Natural killer cell (primary cell): Measurements from ENCODE around the gene STX1A. TPM values are rescaled to one million over a fixed set of nuclear protein-coding genes. Genes with fewer than 3 reads are reported as not detected.

Experiments
- ATAC-seq, 3 donors: fragments of 150-1000 bp in 2 of 3; fragments of 200-7000 bp in 1 of 3; cut with Tn5 transposase; 1 replicate in 1 of 3; 2 replicates in 2 of 3; pipeline ENCODE4 v1.10.0; 2021; ENCODE audit warnings: mild to moderate bottlenecking in 2 of 3, moderate library complexity in 2 of 3
- DNase-seq, 2 donors: peaks; one replicate each; pipeline versions ENCODE4 v3.0.0 to v3.0.0-alpha.2; 2013 to 2021; ENCODE audit warnings: mixed read lengths in 1 of 2
- H3K27ac ChIP-seq: one replicate; pipeline ENCODE4 v1.5.1; 2013; ENCODE audit warnings: mild to moderate bottlenecking, low read length
- H3K27me3 ChIP-seq: one replicate; pipeline ENCODE4 v1.6.1; 2013; ENCODE audit warnings: low read length; ENCODE audit not compliant: control insufficient read depth, insufficient read depth
- H3K36me3 ChIP-seq: one replicate; pipeline ENCODE4 v1.6.1; 2013; ENCODE audit warnings: low read length; ENCODE audit not compliant: control insufficient read depth, insufficient read depth
- H3K4me1 ChIP-seq: one replicate; pipeline ENCODE4 v1.6.1; 2013; ENCODE audit warnings: low read length; ENCODE audit not compliant: control insufficient read depth, insufficient read depth
- H3K4me3 ChIP-seq: one replicate; pipeline ENCODE4 v1.5.1; 2013; ENCODE audit warnings: low read length
- H3K9me3 ChIP-seq: one replicate; pipeline ENCODE4 v1.6.1; 2013; ENCODE audit warnings: low read length; ENCODE audit not compliant: control insufficient read depth, insufficient read depth
- H3K27ac Mint-ChIP-seq, 2 donors: one replicate each; pipeline ENCODE4 v1.8.0; 2022; ENCODE audit warnings: mild to moderate bottlenecking in 2 of 2, mixed read lengths in 2 of 2, moderate library complexity in 1 of 2
- H3K27me3 Mint-ChIP-seq, 2 donors: one replicate each; pipeline ENCODE4 v1.8.0; 2022; ENCODE audit warnings: low read depth in 2 of 2, mixed read lengths in 2 of 2
- H3K36me3 Mint-ChIP-seq: one replicate; pipeline ENCODE4 v1.8.0; 2022; ENCODE audit warnings: mixed read lengths
- H3K4me1 Mint-ChIP-seq, 2 donors: one replicate each; pipeline ENCODE4 v1.8.0; 2022; ENCODE audit warnings: mixed read lengths in 2 of 2
- H3K4me3 Mint-ChIP-seq: one replicate; pipeline ENCODE4 v1.8.0; 2022; ENCODE audit warnings: mild to moderate bottlenecking, moderate library complexity, mixed read lengths
- H3K9me3 Mint-ChIP-seq, 2 donors: one replicate each; pipeline ENCODE4 v1.8.0; 2022; ENCODE audit warnings: mixed read lengths in 2 of 2
- WGBS: methylation state at CpG from one replicate; pipeline ENCODE4 v1.1.7; 2013; ENCODE audit warnings: missing lambda C conversion rate; ENCODE audit not compliant: insufficient coverage; 5-methylcytosine and 5-hydroxymethylcytosine counted together
- intact Hi-C: fragments of 100-400 bp; cut with micrococcal nuclease; formaldehyde crosslinking; loops from one replicate; pipeline ENCODE4 v1.14.2; 2022
- total RNA-seq, 4 donors: library from RNA; stranded (reverse); fragments of 120-200 nt in 1 of 4; gene quantifications; one replicate each; pipeline versions ENCODE4 v1.2.3 to v1.2.4, GENCODE V29; 2013 to 2022
- TF ChIP-seq, protein P1 (sequence below): fragments of 200-600 bp; IDR thresholded peaks from one replicate; pipeline ENCODE4 v1.8.0; 2022; ENCODE audit warnings: antibody characterized with exemption

The STX1A gene
- total RNA-seq, 3 donors from 2014 or later (not counting 1 experiment from before 2014, with no cell fraction given): 13.2 to 20.4 (median 14.7) TPM

DNA sequence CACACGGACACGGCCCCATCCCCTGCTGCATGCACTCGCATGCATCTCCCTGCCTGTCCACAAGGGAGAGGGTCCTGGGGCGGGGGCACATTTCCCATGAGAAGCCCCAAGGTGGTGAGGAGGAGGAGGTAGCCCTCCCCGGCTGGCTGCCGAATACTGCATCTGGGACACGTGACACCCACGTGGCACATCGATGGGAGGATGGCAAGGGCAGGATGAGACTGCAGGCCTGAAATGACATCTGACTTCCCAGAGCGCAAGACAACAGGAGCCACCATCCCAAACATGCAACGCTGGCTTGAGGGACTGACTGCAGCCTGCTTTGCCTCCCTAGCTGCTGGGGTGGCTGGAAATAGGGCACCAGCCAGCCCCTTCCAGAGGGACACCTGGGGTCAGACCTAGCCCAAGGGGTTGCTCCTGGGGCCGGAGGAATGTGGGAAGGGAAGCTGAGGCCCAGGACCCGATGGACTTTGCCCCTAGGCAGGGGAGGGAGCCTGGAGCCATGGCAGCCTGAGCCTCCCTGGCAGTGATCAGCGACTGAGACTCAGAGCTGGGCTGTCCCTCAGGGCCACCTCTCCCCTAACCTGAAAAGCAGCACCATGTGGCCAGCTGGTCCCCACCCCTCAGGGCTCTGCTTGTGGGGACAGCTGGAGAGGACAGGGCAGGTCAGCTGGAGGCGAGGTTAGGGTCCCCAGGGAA is 19.9 kb downstream of the STX1A start:
- no peak for ATAC-seq
- no peak overlapping the region for H3K4me3 Mint-ChIP-seq
- no peaks in the 10 kb centered on the region for H3K27me3 ChIP-seq
- intact Hi-C loops: no loop called here
- H3K4me3 ChIP-seq: no peak overlapping the region
- no peaks in the 10 kb centered on the region for H3K9me3 ChIP-seq
- no peak for DNase-seq
- WGBS: 92% methylated on average over 15 of the region's 15 CpGs
- H3K4me1 ChIP-seq: peaks cover 5% of the 10 kb centered on the region
- peaks cover 40% of the 10 kb centered on the region for H3K36me3 ChIP-seq
- no peaks in the 10 kb centered on the region for H3K9me3 Mint-ChIP-seq
- H3K27ac Mint-ChIP-seq: no peak overlapping the region
- no peak overlapping the region for H3K27ac ChIP-seq
- TF ChIP-seq, protein P1, sequence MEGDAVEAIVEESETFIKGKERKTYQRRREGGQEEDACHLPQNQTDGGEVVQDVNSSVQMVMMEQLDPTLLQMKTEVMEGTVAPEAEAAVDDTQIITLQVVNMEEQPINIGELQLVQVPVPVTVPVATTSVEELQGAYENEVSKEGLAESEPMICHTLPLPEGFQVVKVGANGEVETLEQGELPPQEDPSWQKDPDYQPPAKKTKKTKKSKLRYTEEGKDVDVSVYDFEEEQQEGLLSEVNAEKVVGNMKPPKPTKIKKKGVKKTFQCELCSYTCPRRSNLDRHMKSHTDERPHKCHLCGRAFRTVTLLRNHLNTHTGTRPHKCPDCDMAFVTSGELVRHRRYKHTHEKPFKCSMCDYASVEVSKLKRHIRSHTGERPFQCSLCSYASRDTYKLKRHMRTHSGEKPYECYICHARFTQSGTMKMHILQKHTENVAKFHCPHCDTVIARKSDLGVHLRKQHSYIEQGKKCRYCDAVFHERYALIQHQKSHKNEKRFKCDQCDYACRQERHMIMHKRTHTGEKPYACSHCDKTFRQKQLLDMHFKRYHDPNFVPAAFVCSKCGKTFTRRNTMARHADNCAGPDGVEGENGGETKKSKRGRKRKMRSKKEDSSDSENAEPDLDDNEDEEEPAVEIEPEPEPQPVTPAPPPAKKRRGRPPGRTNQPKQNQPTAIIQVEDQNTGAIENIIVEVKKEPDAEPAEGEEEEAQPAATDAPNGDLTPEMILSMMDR: no peak
- peaks cover 9% of the 10 kb centered on the region for H3K36me3 Mint-ChIP-seq
- no peaks in the 10 kb centered on the region for H3K27me3 Mint-ChIP-seq
- H3K4me1 Mint-ChIP-seq: peaks cover 8 to 14% of the 10 kb centered on the region in 2 donors

DNA sequence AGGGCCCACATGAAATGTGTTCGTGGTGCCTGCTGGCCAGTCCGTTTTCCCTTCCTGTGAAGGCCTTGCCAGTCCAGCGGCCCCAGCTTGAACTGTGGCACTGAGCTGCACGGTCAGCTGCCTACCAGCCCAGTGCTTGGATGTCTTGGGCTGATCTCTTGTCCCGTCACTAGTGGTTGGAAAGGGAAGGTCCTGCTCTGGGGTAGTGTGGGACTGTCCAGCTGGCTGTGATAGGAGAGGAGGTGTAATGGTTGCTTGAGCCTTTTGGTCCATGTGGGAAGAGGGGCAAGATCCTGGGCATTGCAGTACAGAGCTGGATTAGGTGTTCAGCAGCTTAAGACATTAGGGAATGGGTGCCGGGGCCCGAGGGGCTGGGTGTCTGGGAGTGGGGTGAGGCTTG is 21.1 kb downstream of the STX1A start:
- no peaks in the 10 kb centered on the region for H3K9me3 Mint-ChIP-seq
- peaks cover 8 to 14% of the 10 kb centered on the region in 2 donors for H3K4me1 Mint-ChIP-seq
- H3K27me3 Mint-ChIP-seq: no peaks in the 10 kb centered on the region
- H3K27ac Mint-ChIP-seq: no peak overlapping the region
- Histone ChIP-seq H3K36me3 (peaks cover 51% of the 10 kb centered on the region), H3K27me3 (no peaks in the 10 kb centered on the region), H3K27ac (no peak overlapping the region), H3K4me3 (no peak overlapping the region), H3K4me1 (no peaks in the 10 kb centered on the region), H3K9me3 (no peaks in the 10 kb centered on the region)
- intact Hi-C loops: no loop called here
- peaks cover 15% of the 10 kb centered on the region for H3K36me3 Mint-ChIP-seq
- TF ChIP-seq, protein P1: no peak
- DNase-seq (no peak), ATAC-seq (no peak)
- H3K4me3 Mint-ChIP-seq: no peak overlapping the region
- WGBS: 94% methylated on average over 7 of the region's 7 CpGs

DNA sequence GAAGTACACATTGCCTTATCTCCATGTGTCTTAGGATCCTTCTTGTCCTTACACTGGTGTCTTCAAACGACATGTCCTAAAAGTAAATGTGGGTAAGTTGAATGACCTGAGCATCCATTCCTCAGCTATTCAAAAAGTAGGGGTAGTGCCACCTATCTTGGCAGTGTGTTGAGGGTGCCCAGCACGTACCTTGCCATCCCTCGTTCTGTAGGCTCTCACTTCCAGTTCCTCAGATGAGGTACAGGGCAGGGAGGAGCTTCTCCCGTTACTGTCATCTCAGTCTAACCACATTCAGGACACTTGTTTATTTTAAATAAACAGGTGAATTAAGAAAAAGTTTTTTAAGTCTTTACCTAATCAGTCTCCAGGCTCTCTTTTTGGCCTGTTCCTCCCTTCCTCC is 23.1 kb downstream of the STX1A start:
- H3K9me3 Mint-ChIP-seq: no peaks in the 10 kb centered on the region
- ATAC-seq: no peak
- no peak for DNase-seq
- Histone ChIP-seq H3K9me3 (no peaks in the 10 kb centered on the region), H3K27me3 (no peaks in the 10 kb centered on the region), H3K36me3 (peaks cover 63% of the 10 kb centered on the region), H3K4me3 (no peak overlapping the region), H3K27ac (no peak overlapping the region), H3K4me1 (no peaks in the 10 kb centered on the region)
- peaks cover 0 to 9% of the 10 kb centered on the region in 2 donors for H3K4me1 Mint-ChIP-seq
- H3K4me3 Mint-ChIP-seq: no peak overlapping the region
- TF ChIP-seq, protein P1: no peak
- peaks cover 27% of the 10 kb centered on the region for H3K36me3 Mint-ChIP-seq
- WGBS: 93% methylated on average over 3 of the region's 4 CpGs
- H3K27ac Mint-ChIP-seq: peak overlapping the region in 1 of 2 donors; percentile 33
- intact Hi-C loops: no loop called here
- no peaks in the 10 kb centered on the region for H3K27me3 Mint-ChIP-seq

- Mint-ChIP-seq H3K36me3 (peaks cover 23% of the 10 kb centered on the region), H3K9me3 (no peaks in the 10 kb centered on the region), H3K4me1 (peaks cover 5 to 22% of the 10 kb centered on the region in 2 donors), H3K27ac (no peak overlapping the region), H3K4me3 (no peak overlapping the region), H3K27me3 (no peaks in the 10 kb centered on the region)
- peaks cover 60% of the 10 kb centered on the region for H3K36me3 ChIP-seq
- no peak overlapping the region for H3K4me3 ChIP-seq
- no peaks in the 10 kb centered on the region for H3K9me3 ChIP-seq
- TF ChIP-seq, protein P1: no peak
- H3K27ac ChIP-seq: no peak overlapping the region
- no peaks in the 10 kb centered on the region for H3K27me3 ChIP-seq
- no peaks in the 10 kb centered on the region for H3K4me1 ChIP-seq
- DNase-seq (no peak), ATAC-seq (no peak)
- WGBS: 91% methylated on average over 7 of the region's 7 CpGs
- intact Hi-C loops: no loop called here
Observed at GRCh38 chr7:73690646-73691045, 28.8 kb downstream of the STX1A start.
